H1 (cell line): Measurements from ENCODE around the gene SYNGR4. TPM values are rescaled to one million over a fixed set of nuclear protein-coding genes. Genes with fewer than 3 reads are reported as not detected.

Experiments used
- CTCF ChIA-PET: fragments of 300-600 bp; sonication (Branson Sonifier 250); formaldehyde crosslinking; loops from one replicate; lab custom pipeline; 2021; ENCODE audit not compliant: partially characterized antibody; lab: Charles Lee
- POLR2A ChIA-PET: fragments of 300-600 bp; sonication (Branson Sonifier 250); formaldehyde crosslinking; loops from one replicate; lab custom pipeline; 2021; ENCODE audit warnings: inconsistent platforms; ENCODE audit not compliant: partially characterized antibody; lab: Charles Lee
- DNase-seq, 2 experiments: peaks; one replicate each; pipeline versions ENCODE4 v3.0.0 to v3.0.0-alpha.2; 2010 to 2022; ENCODE audit warnings: low spot score in 2 of 2, low read depth in 1 of 2, mixed read lengths in 1 of 2
- FAIRE-seq: peaks from 2 replicates; lab custom pipeline; 2011; peaks lifted over from hg19 to GRCh38; lab: Jason Lieb, UNC
- H2AFZ ChIP-seq: 2 replicates; pipeline ENCODE4 v1.8.1; 2012; ENCODE audit warnings: low read length, inconsistent platforms
- H2AK5ac ChIP-seq: 2 replicates; pipeline ENCODE4 v1.6.1; 2013; ENCODE audit warnings: low read depth, low read length
- H2BK120ac ChIP-seq: replicated peaks from 2 replicates; pipeline ENCODE3; 2013; ENCODE audit warnings: low read depth, low read length, inconsistent platforms
- H2BK12ac ChIP-seq: 2 replicates; pipeline ENCODE4 v1.6.1; 2013; ENCODE audit warnings: low read depth, low read length
- H2BK15ac ChIP-seq: 2 replicates; pipeline ENCODE4 v1.6.1; 2013; ENCODE audit warnings: low read length
- H2BK20ac ChIP-seq: 2 replicates; pipeline ENCODE4 v1.6.1; 2013; ENCODE audit warnings: low read length
- H2BK5ac ChIP-seq: 2 replicates; pipeline ENCODE4 v1.6.1; 2013; ENCODE audit warnings: low read depth, low read length
- H3K14ac ChIP-seq: 2 replicates; pipeline ENCODE4 v1.6.1; 2013; ENCODE audit warnings: inconsistent platforms; ENCODE audit not compliant: insufficient read length
- H3K18ac ChIP-seq: 2 replicates; pipeline ENCODE4 v1.6.1; 2013; ENCODE audit warnings: low read length; ENCODE audit errors: extremely low read depth
- H3K23ac ChIP-seq: 2 replicates; pipeline ENCODE4 v1.6.1; 2013; ENCODE audit warnings: inconsistent platforms; ENCODE audit not compliant: insufficient read length
- H3K23me2 ChIP-seq: 2 replicates; pipeline ENCODE4 v1.6.1; 2013; ENCODE audit warnings: low read depth, low read length
- H3K27ac ChIP-seq: 2 replicates; pipeline ENCODE4 v1.6.1; 2011; ENCODE audit warnings: low read depth, low read length, inconsistent platforms
- H3K27me3 ChIP-seq, 4 experiments: replicated peaks in 1 of 4; 1 replicate in 1 of 4; 2 replicates in 3 of 4; pipeline versions ENCODE4 v1.6.1 to v1.8.1; 2011 to 2013; ENCODE audit warnings: low read length in 3 of 4, mild to moderate bottlenecking in 3 of 4, inconsistent platforms in 2 of 4, mixed read lengths in 2 of 4, moderate library complexity in 1 of 4; ENCODE audit not compliant: control insufficient read depth in 3 of 4, insufficient read depth in 3 of 4; ENCODE audit errors: extremely low read depth in 1 of 4
- H3K36me3 ChIP-seq, 4 experiments: 2 replicates each; pipeline versions ENCODE4 v1.6.1 to v1.8.1; 2011 to 2013; ENCODE audit warnings: mild to moderate bottlenecking in 4 of 4, low read length in 3 of 4, moderate library complexity in 2 of 4, control low read depth in 1 of 4, inconsistent platforms in 1 of 4; ENCODE audit not compliant: insufficient read depth in 4 of 4, control insufficient read depth in 2 of 4
- H3K4ac ChIP-seq: replicated peaks from 2 replicates; pipeline ENCODE3; 2013; ENCODE audit warnings: low read length, low read depth, mixed read lengths, inconsistent platforms; ENCODE audit not compliant: insufficient read length
- H3K4me1 ChIP-seq, 4 experiments: replicated peaks in 1 of 4; 1 replicate in 1 of 4; 2 replicates in 3 of 4; pipeline versions ENCODE4 v1.6.1 to v1.8.1; 2011 to 2013; ENCODE audit warnings: low read length in 3 of 4, inconsistent platforms in 2 of 4, mixed read lengths in 1 of 4; ENCODE audit not compliant: insufficient read depth in 4 of 4, control insufficient read depth in 3 of 4
- H3K4me2 ChIP-seq, 2 experiments: 2 replicates each; pipeline versions ENCODE4 v1.6.1 to v1.8.1; 2011 to 2013; ENCODE audit warnings: low read depth in 2 of 2, low read length in 2 of 2, control low read depth in 1 of 2, inconsistent platforms in 1 of 2, mild to moderate bottlenecking in 1 of 2; ENCODE audit not compliant: insufficient read depth in 1 of 2
- H3K4me3 ChIP-seq, 4 experiments: fragments of 200-600, 300-600 bp in 1 of 4; sonication (generic), shearing (Covaris generic), sonication (Bioruptor Twin) in 1 of 4; 2 replicates each; pipeline versions ENCODE4 v1.5.1 to v1.8.1; 2011 to 2016; ENCODE audit warnings: low read length in 4 of 4, low read depth in 3 of 4, control low read depth in 2 of 4, inconsistent platforms in 2 of 4, mild to moderate bottlenecking in 2 of 4, mixed read lengths in 1 of 4, moderate library complexity in 1 of 4; ENCODE audit not compliant: insufficient read depth in 2 of 4; ENCODE audit errors: extremely low read depth in 1 of 4
- H3K56ac ChIP-seq: replicated peaks from 2 replicates; pipeline ENCODE3; 2013; ENCODE audit warnings: low read depth, mild to moderate bottlenecking, mixed read lengths, low read length, inconsistent platforms; ENCODE audit not compliant: insufficient read length
- H3K79me1 ChIP-seq: 2 replicates; pipeline ENCODE4 v1.6.1; 2013; ENCODE audit warnings: low read depth, low read length, control low read depth
- H3K79me2 ChIP-seq, 2 experiments: 2 replicates each; pipeline versions ENCODE4 v1.6.1 to v1.8.1; 2012 to 2013; ENCODE audit warnings: low read length in 2 of 2, mild to moderate bottlenecking in 2 of 2, inconsistent platforms in 1 of 2; ENCODE audit not compliant: insufficient read depth in 2 of 2, control insufficient read depth in 1 of 2
- H3K9ac ChIP-seq, 4 experiments: replicated peaks in 1 of 4; 1 replicate in 1 of 4; 2 replicates in 3 of 4; pipeline versions ENCODE4 v1.6.1 to v1.8.1; 2011 to 2013; ENCODE audit warnings: low read depth in 3 of 4, low read length in 3 of 4, control low read depth in 2 of 4, mild to moderate bottlenecking in 2 of 4, moderate library complexity in 2 of 4, inconsistent platforms in 1 of 4; ENCODE audit errors: extremely low read depth in 1 of 4
- H3K9me3 ChIP-seq, 2 experiments: 2 replicates each; pipeline versions ENCODE4 v1.6.1 to v1.8.1; 2012 to 2013; ENCODE audit warnings: mild to moderate bottlenecking in 2 of 2, moderate library complexity in 2 of 2, control low read depth in 1 of 2, inconsistent platforms in 1 of 2, low read depth in 1 of 2, low read length in 1 of 2, mixed read lengths in 1 of 2; ENCODE audit not compliant: insufficient read depth in 2 of 2
- H4K20me1 ChIP-seq, 2 experiments: replicated peaks in 1 of 2; 2 replicates each; pipeline versions ENCODE3 to v1.8.1; 2011 to 2013; ENCODE audit warnings: inconsistent platforms in 2 of 2, low read length in 2 of 2, mild to moderate bottlenecking in 1 of 2; ENCODE audit not compliant: insufficient read depth in 2 of 2, control insufficient read depth in 1 of 2
- H4K5ac ChIP-seq: 2 replicates; pipeline ENCODE4 v1.6.1; 2013; ENCODE audit warnings: low read length, low read depth, mixed read lengths, inconsistent platforms; ENCODE audit not compliant: insufficient read length
- H4K8ac ChIP-seq: 2 replicates; pipeline ENCODE4 v1.8.0; 2013; ENCODE audit warnings: mild to moderate bottlenecking, moderate library complexity, low read length, inconsistent platforms; ENCODE audit not compliant: insufficient read depth; ENCODE audit errors: extremely low read depth
- H4K91ac ChIP-seq: replicated peaks from 2 replicates; pipeline ENCODE3; 2013; ENCODE audit warnings: low read length, mixed read lengths, inconsistent platforms; ENCODE audit not compliant: insufficient read length
- CREB1 ChIP-seq: IDR thresholded peaks from 2 replicates; pipeline ENCODE4 v1.6.1; 2012; ENCODE audit warnings: inconsistent platforms
- GABPA ChIP-seq: IDR thresholded peaks from 2 replicates; pipeline ENCODE4 v1.6.1; 2011; ENCODE audit warnings: mild to moderate bottlenecking, low read length, moderate library complexity, borderline replicate concordance; ENCODE audit not compliant: insufficient read depth
- SP2 ChIP-seq: IDR thresholded peaks from 2 replicates; pipeline ENCODE4 v1.6.1; 2012; ENCODE audit warnings: mild to moderate bottlenecking, low read length, inconsistent platforms
- WGBS, 2 experiments: shearing (Covaris generic) in 1 of 2; methylation state at CpG; one replicate each; pipeline versions ENCODE4 v1.1.6 to v1.1.7; 2013 to 2015; ENCODE audit warnings: low lambda C conversion rate in 2 of 2, mixed read lengths in 2 of 2, inconsistent platforms in 1 of 2, low coverage in 1 of 2, missing lambda C conversion rate in 1 of 2; ENCODE audit not compliant: insufficient replicate concordance in 2 of 2, insufficient coverage in 1 of 2, insufficient read length in 1 of 2; ENCODE audit errors: extremely low coverage in 1 of 2, missing lambda C conversion rate in 1 of 2; 5-methylcytosine and 5-hydroxymethylcytosine counted together
- polyA plus RNA-seq, 7 experiments: library from polyadenylated mRNA; depleted of rRNA in 3 of 7; stranded (reverse) in 5 of 7; unstranded in 2 of 7; fragments of >200 nt in 5 of 7; fragments of 200-250 nt in 2 of 7; gene quantifications; 1 replicate in 5 of 7; 2 replicates in 1 of 7; 4 replicates in 1 of 7; pipeline versions ENCODE4 v1.2.1 to v1.2.3, GENCODE V29; 2011 to 2013; ENCODE audit warnings: missing spikeins in 2 of 7, mixed read lengths in 2 of 7
- total RNA-seq: library from RNA; stranded (reverse); fragmentation: NEBNext Ultra II Directional; extraction: Animal tissue kit (Norgen Biotek cat#: 25700); gene quantifications from 2 replicates; pipeline ENCODE4 v1.2.1, GENCODE V29; 2021

Gene SYNGR4
- total and polyA plus RNA-seq, 2 of the 8 experiments (the other 6 are each of a cell fraction or from before 2014, with no cell fraction given) = 0.41 TPM; not detected in 1

DNA sequence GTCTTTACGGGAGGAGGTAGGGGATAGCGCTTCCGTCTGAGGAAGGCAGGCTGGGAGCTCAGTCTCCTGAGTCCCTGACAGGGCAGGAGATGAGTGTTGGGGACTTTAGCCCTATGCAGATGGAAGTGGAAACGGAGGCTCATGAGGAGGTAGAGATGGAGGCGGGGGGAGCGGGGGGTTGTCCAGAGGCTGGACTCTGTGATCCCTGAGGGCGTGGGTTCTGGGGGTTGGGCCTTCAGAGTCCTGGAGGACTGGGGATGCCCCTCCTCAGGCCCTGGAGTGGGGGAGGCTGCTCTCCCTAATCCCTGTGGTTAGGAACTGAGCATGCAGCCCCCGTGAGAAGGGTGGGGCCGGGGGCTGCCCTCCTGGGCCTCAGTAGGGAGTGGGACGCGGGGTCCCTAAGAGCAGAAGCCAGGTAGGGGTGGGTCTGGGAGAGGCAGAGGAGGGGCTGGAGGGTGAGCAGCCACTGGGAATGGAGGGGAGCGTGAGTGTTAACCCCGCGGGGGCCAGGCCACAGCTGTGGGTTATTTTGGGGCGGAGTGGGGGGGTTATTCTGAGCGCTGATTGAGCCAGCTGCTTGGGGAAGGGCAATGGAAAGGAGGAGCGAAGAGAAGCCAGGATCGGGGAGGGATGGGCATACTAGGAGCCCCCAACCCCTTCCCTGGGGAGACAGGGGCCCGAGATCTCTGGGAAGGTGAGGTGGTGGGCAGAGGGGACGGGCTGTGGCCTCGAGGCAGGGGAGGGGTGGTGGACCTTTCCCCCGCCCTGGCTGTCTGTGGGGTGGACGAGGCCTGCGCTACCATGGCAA is 32.1 kb downstream of the SYNGR4 start:
- Histone ChIP-seq H3K27ac (no peak overlapping the region), H2BK120ac (no peak overlapping the region), H3K4me3 (peak overlapping the region in 1 of 4 experiments; percentile 65; a peak in 1 of 8 replicates), H3K56ac (no peak overlapping the region), H4K20me1 (no peaks in the 10 kb centered on the region), H4K8ac (0 out of 2 replicates have a peak overlapping the region, but pooled peaks have one; percentile 5), H2BK20ac (no peak overlapping the region), H3K79me1 (no peaks in the 10 kb centered on the region), H3K9me3 (no peaks in the 10 kb centered on the region), H3K23ac (no peak overlapping the region), H4K5ac (no peak overlapping the region), H3K27me3 (peaks cover 6 to 50% (median 42%) of the 10 kb centered on the region in 4 experiments), H3K4ac (no peak overlapping the region), H2BK5ac (no peak overlapping the region; the same call in 1 of the 2 replicates), H2AFZ (no peak overlapping the region), H3K14ac (no peak overlapping the region), H3K9ac (no peak overlapping the region), H3K4me1 (peaks cover 3 to 50% (median 36%) of the 10 kb centered on the region in 4 experiments), H2BK15ac (peak overlapping the region; percentile 12; the same call in 1 of the 2 replicates), H2AK5ac (peak overlapping the region; percentile 39; the same call in 1 of the 2 replicates), H2BK12ac (no peak overlapping the region), H3K4me2 (peak overlapping the region; percentile 8 to 81; a peak in 2 of 4 replicates), H4K91ac (no peak overlapping the region), H3K79me2 (no peaks in the 10 kb centered on the region), H3K18ac (no peak overlapping the region), H3K23me2 (peaks cover 28% of the 10 kb centered on the region), H3K36me3 (no peaks in the 10 kb centered on the region)
- TF ChIP-seq SP2 = no peak
- TF ChIP-seq CREB1 = no peak
- no peak for TF ChIP-seq GABPA
- POLR2A ChIA-PET = interaction anchor here (0.7 to 4.0 kb wide), 10 partner anchors 7 to 223 kb away, joined by 3 to 20 read pairs (median 4); partner anchors contain the start of genes SPHK2, SYNGR4 and TMEM143
- 54% methylated on average over 21 of the region's 24 CpGs; no CpG with 5 or more reads in 1 of the 2 experiments for WGBS, 2 experiments
- CTCF ChIA-PET = interaction anchor here (0.7 to 0.9 kb wide), 2 partner anchors 36 to 66 kb away, joined by 3 read pairs; no protein-coding TSS in a partner anchor
- no peak for FAIRE-seq
- peak in 1 of 2 experiments; percentile 60 for DNase-seq
